ENCODE results near the gene LRRC56. TPM values are rescaled to one million over a fixed set of nuclear protein-coding genes. Genes with fewer than 3 reads are reported as not detected.
A peak's percentile ranks its signal among the peaks of the same experiment; 100 is the strongest.

The LRRC56 gene
- total and polyA plus RNA-seq, 9 of the 15 experiments (the other 6 are each of a cell fraction or from before 2014, with no cell fraction given) = 0.03 to 4.5 (median 1.0) TPM; not detected in 1

DNA sequence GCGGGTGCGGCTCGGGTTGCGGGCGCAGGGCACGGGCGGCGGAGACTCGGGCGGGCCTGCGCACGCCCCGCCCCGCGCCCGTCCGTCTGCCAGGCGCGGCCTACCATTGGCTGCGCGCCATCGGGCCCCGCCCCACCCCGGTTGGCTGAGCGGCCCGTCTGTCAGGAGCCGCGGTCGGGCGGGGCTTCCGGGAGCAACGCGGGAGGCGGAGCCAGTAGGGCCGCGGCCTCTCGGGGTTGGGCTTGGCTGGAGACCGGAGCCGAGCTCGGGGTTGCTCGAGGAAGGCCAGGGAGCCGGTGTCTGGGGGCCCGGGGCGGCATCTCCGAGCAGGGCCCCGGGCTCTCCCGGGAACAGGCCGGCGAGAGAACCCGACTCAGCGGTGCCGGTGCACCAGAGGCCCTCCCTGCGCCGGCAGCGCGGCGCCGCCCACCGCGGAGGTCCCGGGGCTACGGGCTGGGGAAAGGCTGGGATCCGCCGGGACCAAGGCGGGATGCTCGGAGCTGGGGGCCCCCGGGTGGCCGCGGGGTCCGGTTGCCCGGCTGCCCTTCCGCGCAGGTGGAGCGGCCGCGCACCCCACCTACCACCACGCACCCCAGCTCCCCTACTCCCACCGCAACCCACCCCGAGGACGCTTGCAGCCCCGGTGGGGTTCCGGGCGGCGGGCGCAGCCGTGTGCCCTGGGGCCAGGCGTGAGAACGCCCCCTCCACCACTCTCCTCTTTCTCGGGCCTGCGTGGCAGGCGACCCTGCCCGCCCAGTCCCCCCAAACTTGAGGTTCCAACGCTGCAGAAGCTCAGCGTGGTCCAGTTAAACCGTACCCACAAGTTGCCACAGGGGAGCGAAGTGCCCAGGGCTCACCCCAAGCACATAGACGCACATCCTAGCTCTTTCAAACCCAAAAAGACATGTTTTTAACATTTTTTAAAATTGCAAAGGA is 1.5 kb upstream of the LRRC56 start, which contains the start of gene HRAS (continued):
- TF ChIP-seq ZBTB8A (IDR thresholded peaks at IDR 0.05; ENCODE audit: partially characterized antibody) = no peak
- TF ChIP-seq ZNF584 (CRISPR knock-in tag; IDR thresholded peaks at IDR 0.05; ENCODE audit: low read depth) = no peak
- peak; percentile 68 for TF ChIP-seq CTBP1 (IDR thresholded peaks at IDR 0.05; ENCODE audit: borderline replicate concordance)
- no peak for TF ChIP-seq CHD7 (IDR thresholded peaks at IDR 0.05; ENCODE audit: low read depth, low read length)
- 0 out of 2 replicates have a peak, but pooled peaks have one; percentile 7 for TF ChIP-seq SAFB (IDR thresholded peaks at IDR 0.05; ENCODE audit: borderline replicate concordance, low read depth, low read length)
- no peak for TF ChIP-seq NKRF (IDR thresholded peaks at IDR 0.05; ENCODE audit: borderline replicate concordance)
- TF ChIP-seq TBP (optimal IDR thresholded peaks at IDR 0.05; ENCODE audit: low read depth, low read length) = peak; percentile 66
- peak; percentile 99 for TF ChIP-seq PKNOX1 (IDR thresholded peaks at IDR 0.05)
- no peak for TF ChIP-seq TEAD4 (IDR thresholded peaks at IDR 0.05; ENCODE audit: low read length)
- no peak for TF ChIP-seq TEAD4 (CRISPR knock-in tag; IDR thresholded peaks at IDR 0.05; ENCODE audit: borderline replicate concordance)
- TF ChIP-seq POLR2G (IDR thresholded peaks at IDR 0.05; ENCODE audit: low read depth, low read length) = peak; percentile 93
- peak; percentile 62 for TF ChIP-seq L3MBTL2 (IDR thresholded peaks at IDR 0.05)
